ENCODE results near the gene LGALS13. TPM values are rescaled to one million over a fixed set of nuclear protein-coding genes. Genes with fewer than 3 reads are reported as not detected.

LGALS13 gene
- total RNA-seq, 1 experiment from 2014 or later = not detected

DNA sequence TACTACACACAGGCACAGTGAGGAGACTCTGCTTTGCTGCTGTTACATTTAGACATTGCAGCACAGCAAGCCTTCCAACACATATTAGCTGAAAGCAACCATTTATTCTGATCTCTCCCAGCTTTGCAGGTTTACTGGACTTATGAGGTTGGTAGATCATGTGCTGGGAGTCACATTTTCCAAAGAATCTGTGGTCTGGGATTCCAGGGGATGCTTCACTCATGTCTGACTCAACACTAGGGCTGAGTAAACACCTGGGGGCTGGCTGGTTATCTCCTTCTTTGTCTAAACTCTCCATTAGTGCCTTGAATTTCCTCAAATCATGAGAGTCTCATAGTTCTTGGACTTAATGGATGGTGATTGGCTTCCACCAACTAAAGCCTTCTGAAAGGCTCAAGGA lies 5.4 kb upstream of the LGALS13 start:
- H3K4me3 Mint-ChIP-seq (ENCODE audit: unreplicated experiment) = no peak overlapping the region
- DNase-seq (ENCODE audit: unreplicated experiment) = no peak
- POLR2A ChIA-PET = no interaction called here

DNA sequence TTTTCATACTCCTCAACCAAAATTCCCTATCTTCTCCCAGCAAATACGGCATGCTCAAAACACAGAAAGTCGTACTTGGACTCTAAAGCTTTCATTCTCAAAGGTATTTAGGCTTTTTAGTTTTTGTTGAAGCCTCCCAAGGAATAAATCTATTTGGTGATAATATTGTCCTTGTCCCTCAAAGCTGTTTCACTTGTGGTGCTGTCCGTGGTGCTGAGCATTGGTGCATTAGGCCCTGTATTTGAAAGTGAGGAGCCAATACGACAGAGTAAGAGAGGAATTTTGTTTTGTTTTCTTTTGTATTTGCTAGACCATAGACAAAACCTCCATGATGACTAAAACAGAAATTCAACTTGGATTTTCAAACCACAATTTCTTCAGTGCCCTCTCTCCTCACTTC lies 3.2 kb upstream of the LGALS13 start:
- ChIA-PET POLR2A (no interaction called here), CTCF (interaction anchor here (0.5 kb wide), 1 partner anchor 10 kb away, joined by 8 read pairs; no protein-coding TSS in a partner anchor)
- TF ChIP-seq, protein P1, sequence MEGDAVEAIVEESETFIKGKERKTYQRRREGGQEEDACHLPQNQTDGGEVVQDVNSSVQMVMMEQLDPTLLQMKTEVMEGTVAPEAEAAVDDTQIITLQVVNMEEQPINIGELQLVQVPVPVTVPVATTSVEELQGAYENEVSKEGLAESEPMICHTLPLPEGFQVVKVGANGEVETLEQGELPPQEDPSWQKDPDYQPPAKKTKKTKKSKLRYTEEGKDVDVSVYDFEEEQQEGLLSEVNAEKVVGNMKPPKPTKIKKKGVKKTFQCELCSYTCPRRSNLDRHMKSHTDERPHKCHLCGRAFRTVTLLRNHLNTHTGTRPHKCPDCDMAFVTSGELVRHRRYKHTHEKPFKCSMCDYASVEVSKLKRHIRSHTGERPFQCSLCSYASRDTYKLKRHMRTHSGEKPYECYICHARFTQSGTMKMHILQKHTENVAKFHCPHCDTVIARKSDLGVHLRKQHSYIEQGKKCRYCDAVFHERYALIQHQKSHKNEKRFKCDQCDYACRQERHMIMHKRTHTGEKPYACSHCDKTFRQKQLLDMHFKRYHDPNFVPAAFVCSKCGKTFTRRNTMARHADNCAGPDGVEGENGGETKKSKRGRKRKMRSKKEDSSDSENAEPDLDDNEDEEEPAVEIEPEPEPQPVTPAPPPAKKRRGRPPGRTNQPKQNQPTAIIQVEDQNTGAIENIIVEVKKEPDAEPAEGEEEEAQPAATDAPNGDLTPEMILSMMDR (IDR thresholded peaks at IDR 0.05; ENCODE audit: unreplicated experiment) = no peak
- DNase-seq (ENCODE audit: unreplicated experiment) = peak; percentile 58
- Mint-ChIP-seq H3K36me3 (ENCODE audit: insufficient read depth, unreplicated experiment) (peaks cover 6% of the 10 kb centered on the region), H3K27ac (ENCODE audit: low read depth, unreplicated experiment) (no peak overlapping the region), H3K27me3 (ENCODE audit: insufficient read depth, unreplicated experiment) (peaks cover 59% of the 10 kb centered on the region), H3K4me3 (ENCODE audit: unreplicated experiment) (no peak overlapping the region), H3K9me3 (ENCODE audit: unreplicated experiment) (no peaks in the 10 kb centered on the region), H3K4me1 (ENCODE audit: insufficient read depth, unreplicated experiment) (no peaks in the 10 kb centered on the region)
- BruUV-seq (replicated peaks) = no TSS peak
- intact Hi-C loops (cut with micrococcal nuclease) = no loop called here

More for the DNA sequence above, 5.4 kb upstream of the LGALS13 start:
- H3K27ac Mint-ChIP-seq (ENCODE audit: low read depth, unreplicated experiment) = no peak overlapping the region
- H3K36me3 Mint-ChIP-seq (ENCODE audit: insufficient read depth, unreplicated experiment) = peaks cover 6% of the 10 kb centered on the region
- no peaks in the 10 kb centered on the region for H3K4me1 Mint-ChIP-seq (ENCODE audit: insufficient read depth, unreplicated experiment)
- H3K27me3 Mint-ChIP-seq (ENCODE audit: insufficient read depth, unreplicated experiment) = peaks cover 51% of the 10 kb centered on the region
- TF ChIP-seq, protein P1 (IDR thresholded peaks at IDR 0.05; ENCODE audit: unreplicated experiment) = no peak
- intact Hi-C loops (cut with micrococcal nuclease) = no loop called here
- CTCF ChIA-PET = interaction anchor here (0.7 kb wide), 1 partner anchor 542 kb away, joined by 3 read pairs; no protein-coding TSS in a partner anchor
- BruUV-seq (replicated peaks) = no TSS peak
- H3K9me3 Mint-ChIP-seq (ENCODE audit: unreplicated experiment) = no peaks in the 10 kb centered on the region

DNA sequence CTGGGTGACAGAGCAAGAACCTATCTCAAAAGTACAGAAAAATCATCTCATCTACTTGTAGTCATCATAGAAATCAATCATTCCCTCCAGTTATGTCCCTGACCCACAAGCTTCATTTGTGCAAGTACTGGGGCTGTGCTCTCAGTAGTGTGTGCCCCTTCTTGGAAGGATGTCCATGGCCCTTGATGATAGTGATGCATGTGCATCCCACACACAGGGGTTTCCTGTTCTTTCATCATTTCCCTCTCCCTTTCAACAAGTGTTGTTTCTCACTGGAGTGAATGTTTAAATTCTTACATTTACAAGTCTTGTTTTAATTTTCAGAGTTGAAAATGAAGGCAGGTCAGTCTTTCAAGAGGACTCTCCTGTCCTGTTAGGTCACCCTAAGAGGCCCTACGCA lies 1.5 kb downstream of the LGALS13 start:
- H3K27me3 Mint-ChIP-seq (ENCODE audit: insufficient read depth, unreplicated experiment) = peaks cover 69% of the 10 kb centered on the region
- H3K36me3 Mint-ChIP-seq (ENCODE audit: insufficient read depth, unreplicated experiment) = no peaks in the 10 kb centered on the region
- H3K4me1 Mint-ChIP-seq (ENCODE audit: insufficient read depth, unreplicated experiment) = no peaks in the 10 kb centered on the region
- no TSS peak for BruUV-seq (replicated peaks)
- no peak overlapping the region for H3K27ac Mint-ChIP-seq (ENCODE audit: low read depth, unreplicated experiment)
- H3K4me3 Mint-ChIP-seq (ENCODE audit: unreplicated experiment) = no peak overlapping the region
- no peaks in the 10 kb centered on the region for H3K9me3 Mint-ChIP-seq (ENCODE audit: unreplicated experiment)
- CTCF ChIA-PET = interaction anchor here (0.6 kb wide), 1 partner anchor 192 kb away, joined by 3 read pairs; no protein-coding TSS in a partner anchor
- POLR2A ChIA-PET = no interaction called here
- intact Hi-C loops (cut with micrococcal nuclease) = no loop called here
- DNase-seq (ENCODE audit: unreplicated experiment) = no peak
- TF ChIP-seq, protein P1 (IDR thresholded peaks at IDR 0.05; ENCODE audit: unreplicated experiment) = no peak

DNA sequence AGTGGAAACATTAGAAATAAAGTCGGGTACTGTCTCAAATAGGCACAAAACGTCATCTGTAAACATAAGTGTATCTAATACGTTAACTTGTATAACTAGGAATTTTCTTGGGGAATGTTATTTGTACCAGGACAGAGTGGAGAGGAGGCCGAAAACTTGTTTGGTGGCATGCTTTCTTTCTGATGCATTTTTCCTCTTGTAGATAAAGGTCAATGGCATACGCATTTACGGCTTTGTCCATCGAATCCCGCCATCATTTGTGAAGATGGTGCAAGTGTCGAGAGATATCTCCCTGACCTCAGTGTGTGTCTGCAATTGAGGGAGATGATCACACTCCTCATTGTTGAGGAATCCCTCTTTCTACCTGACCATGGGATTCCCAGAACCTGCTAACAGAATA lies 4.7 kb downstream of the LGALS13 start:
- no peak for DNase-seq (ENCODE audit: unreplicated experiment)
- Mint-ChIP-seq H3K4me3 (ENCODE audit: unreplicated experiment) (no peak overlapping the region), H3K27ac (ENCODE audit: low read depth, unreplicated experiment) (no peak overlapping the region), H3K4me1 (ENCODE audit: insufficient read depth, unreplicated experiment) (no peaks in the 10 kb centered on the region), H3K36me3 (ENCODE audit: insufficient read depth, unreplicated experiment) (no peaks in the 10 kb centered on the region), H3K9me3 (ENCODE audit: unreplicated experiment) (no peaks in the 10 kb centered on the region), H3K27me3 (ENCODE audit: insufficient read depth, unreplicated experiment) (peaks cover 49% of the 10 kb centered on the region)
- CTCF ChIA-PET = no interaction called here
- POLR2A ChIA-PET = no interaction called here
- TF ChIP-seq, protein P1 (IDR thresholded peaks at IDR 0.05; ENCODE audit: unreplicated experiment) = no peak
- intact Hi-C loops (cut with micrococcal nuclease) = no loop called here
- no TSS peak for BruUV-seq (replicated peaks)
